Body of pancreas (tissue), 4 donors: ENCODE results near the gene L3MBTL1. TPM values are rescaled to one million over a fixed set of nuclear protein-coding genes. Genes with fewer than 3 reads are reported as not detected.
A peak's percentile ranks its signal among the peaks of the same experiment; 100 is the strongest.

Source experiments
- ATAC-seq: fragments of 150-250 bp; one replicate; pipeline ENCODE4 v1.9.1; 2016
- DNase-seq, 4 donors: peaks; one replicate each; pipeline ENCODE4 v3.0.0-alpha.2; 2019
- H3K27ac ChIP-seq, 4 donors: fragments of 200-600 bp; sonication (generic); 1 replicate in 3 of 4; 2 replicates in 1 of 4; pipeline versions ENCODE4 v1.5.1 to v1.6.1; 2016 to 2019; ENCODE audit warnings: mild to moderate bottlenecking in 1 of 4, mixed read lengths in 1 of 4, moderate library complexity in 1 of 4
- H3K27me3 ChIP-seq, 2 donors: fragments of 200-600 bp; sonication (generic); one replicate each; pipeline ENCODE4 v1.6.0; 2016; ENCODE audit warnings: mild to moderate bottlenecking in 1 of 2
- H3K36me3 ChIP-seq, 2 donors: fragments of 200-600 bp; sonication (generic); replicated peaks in 1 of 2; 2 replicates each; pipeline ENCODE4 v1.5.1; 2016; ENCODE audit warnings: low read depth in 2 of 2; ENCODE audit not compliant: insufficient read depth in 1 of 2
- H3K4me1 ChIP-seq: fragments of 200-600 bp; sonication (generic); one replicate; pipeline ENCODE4 v1.6.0; 2016
- H3K4me3 ChIP-seq, 2 donors: fragments of 200-600 bp; sonication (generic); 1 replicate in 1 of 2; 2 replicates in 1 of 2; pipeline ENCODE4 v1.5.1; 2016 to 2019
- H3K9me3 ChIP-seq, 3 donors: fragments of 200-600 bp; sonication (generic); 1 replicate in 2 of 3; 2 replicates in 1 of 3; pipeline ENCODE4 v1.5.1; 2016
- POLR2A ChIP-seq, 3 donors: fragments of 450-650 bp; IDR thresholded peaks; one replicate each; pipeline ENCODE4 v1.6.1; 2016; ENCODE audit warnings: antibody characterized with exemption in 3 of 3, mild to moderate bottlenecking in 2 of 3
- WGBS, 2 donors: methylation state at CpG; one replicate each; pipeline ENCODE4 v1.1.5; 2017; 5-methylcytosine and 5-hydroxymethylcytosine counted together
- intact Hi-C: fragments of 100-400 bp; cut with DNase I; formaldehyde crosslinking; loops from one replicate; pipeline ENCODE4 v1.15.1; 2023
- total RNA-seq, 2 donors: library from RNA; depleted of rRNA; stranded (reverse); fragments of >200 nt; gene quantifications; one replicate each; pipeline ENCODE4 v1.1.0, GENCODE V29; 2016
- TF ChIP-seq, protein P1 (sequence below), 7 experiments: fragments of 450-650 bp in 4 of 7; fragments of 200-600 bp in 3 of 7; sonication (generic) in 3 of 7; IDR thresholded peaks; one replicate each; pipeline ENCODE4 v1.5.1; 2016 to 2019; ENCODE audit warnings: antibody characterized with exemption in 7 of 7

The L3MBTL1 gene
- total RNA-seq, 2 donors from 2014 or later: 4.9 to 10.1 TPM

DNA sequence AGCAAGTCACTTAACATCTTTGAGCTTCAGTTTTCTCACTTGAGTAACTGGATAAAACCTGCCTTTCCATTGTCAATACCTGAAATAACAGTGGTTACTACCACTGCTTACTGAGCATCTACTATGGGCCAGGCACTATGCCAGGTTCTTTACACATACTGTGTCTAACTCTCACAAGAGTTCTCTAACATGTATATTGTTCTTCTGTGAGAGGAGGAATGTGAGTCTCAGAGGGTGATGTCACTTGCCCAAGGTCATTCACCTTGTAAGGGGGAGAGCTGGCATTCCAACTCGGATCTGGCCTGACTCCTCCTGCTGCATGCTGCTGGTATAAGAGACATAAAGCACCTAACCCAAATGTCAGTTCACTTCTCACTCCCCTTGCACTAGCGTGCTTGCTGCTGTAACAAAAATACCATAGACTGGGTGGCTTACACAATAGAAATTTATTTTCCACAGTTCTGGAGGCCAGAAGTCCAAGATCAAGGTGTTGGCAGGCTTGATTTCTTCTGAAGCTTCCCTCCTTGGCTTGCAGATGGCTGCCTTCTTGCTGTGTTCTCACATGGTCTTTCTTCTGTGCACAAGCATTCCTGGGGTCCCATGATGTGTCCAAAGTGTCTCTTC is 29.4 kb downstream of the L3MBTL1 start:
- no peak for TF ChIP-seq POLR2A (IDR thresholded peaks at IDR 0.05)
- TF ChIP-seq, protein P1, sequence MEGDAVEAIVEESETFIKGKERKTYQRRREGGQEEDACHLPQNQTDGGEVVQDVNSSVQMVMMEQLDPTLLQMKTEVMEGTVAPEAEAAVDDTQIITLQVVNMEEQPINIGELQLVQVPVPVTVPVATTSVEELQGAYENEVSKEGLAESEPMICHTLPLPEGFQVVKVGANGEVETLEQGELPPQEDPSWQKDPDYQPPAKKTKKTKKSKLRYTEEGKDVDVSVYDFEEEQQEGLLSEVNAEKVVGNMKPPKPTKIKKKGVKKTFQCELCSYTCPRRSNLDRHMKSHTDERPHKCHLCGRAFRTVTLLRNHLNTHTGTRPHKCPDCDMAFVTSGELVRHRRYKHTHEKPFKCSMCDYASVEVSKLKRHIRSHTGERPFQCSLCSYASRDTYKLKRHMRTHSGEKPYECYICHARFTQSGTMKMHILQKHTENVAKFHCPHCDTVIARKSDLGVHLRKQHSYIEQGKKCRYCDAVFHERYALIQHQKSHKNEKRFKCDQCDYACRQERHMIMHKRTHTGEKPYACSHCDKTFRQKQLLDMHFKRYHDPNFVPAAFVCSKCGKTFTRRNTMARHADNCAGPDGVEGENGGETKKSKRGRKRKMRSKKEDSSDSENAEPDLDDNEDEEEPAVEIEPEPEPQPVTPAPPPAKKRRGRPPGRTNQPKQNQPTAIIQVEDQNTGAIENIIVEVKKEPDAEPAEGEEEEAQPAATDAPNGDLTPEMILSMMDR (IDR thresholded peaks at IDR 0.05): no peak
- intact Hi-C loops: loop anchor here (10.0 kb wide), 2 partner anchors 58 to 148 kb away; partner anchors contain the start of gene IFT52
- Histone ChIP-seq H3K27ac (no peak overlapping the region), H3K36me3 (no peaks in the 10 kb centered on the region), H3K4me3 (no peak overlapping the region), H3K27me3 (no peaks in the 10 kb centered on the region), H3K9me3 (no peaks in the 10 kb centered on the region), H3K4me1 (peaks cover 15% of the 10 kb centered on the region)
- 57 to 69% methylated on average over 2 of the region's 2 CpGs for WGBS, 2 donors
- no peak for ATAC-seq
- DNase-seq: no peak

DNA sequence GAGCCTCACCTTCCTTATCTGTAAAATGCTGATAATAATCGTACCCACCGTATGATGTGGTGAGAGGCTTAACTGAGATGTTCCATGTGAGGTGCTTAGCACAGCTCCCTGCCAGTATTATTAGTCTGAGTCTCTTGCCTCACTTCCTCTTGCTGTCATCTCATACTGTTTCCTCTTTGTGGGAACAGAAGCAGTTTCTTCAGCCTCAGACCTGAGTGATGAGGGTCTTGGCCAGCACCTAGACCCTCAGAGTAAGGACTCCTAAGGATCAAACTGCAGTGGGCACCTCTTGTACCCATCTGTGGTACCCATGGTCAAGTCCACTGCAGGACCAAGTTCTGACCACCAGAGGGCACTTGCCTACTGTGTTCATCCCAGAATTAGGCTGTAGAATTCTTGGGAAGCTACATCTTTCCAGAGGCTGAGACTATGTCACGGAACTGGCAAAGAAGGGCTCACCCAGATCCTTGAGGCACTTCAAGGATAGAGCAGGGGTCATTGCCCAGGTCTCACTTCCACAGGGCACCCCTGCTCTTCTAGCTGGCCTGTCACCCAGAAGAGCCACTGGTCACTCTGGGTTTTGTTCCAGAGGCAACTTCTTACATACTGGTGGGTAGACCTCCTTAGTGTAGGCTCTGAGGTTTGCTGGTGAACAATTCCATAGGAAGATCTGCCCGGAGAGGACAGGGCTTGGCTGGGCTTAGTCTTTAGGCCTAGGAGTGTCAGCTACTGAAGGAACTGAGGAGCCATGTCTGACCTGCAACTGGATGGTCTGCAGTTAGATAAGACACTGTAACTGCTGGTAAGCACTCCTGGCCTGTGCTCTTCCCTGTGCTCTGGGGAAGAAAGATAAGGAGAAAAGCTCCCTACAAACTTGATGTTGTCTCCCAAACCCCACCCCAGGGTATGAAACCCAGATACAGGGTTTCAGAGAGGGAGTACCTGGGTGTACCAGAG is 30.7 kb downstream of the L3MBTL1 start:
- H3K9me3 ChIP-seq: no peaks in the 10 kb centered on the region
- intact Hi-C loops: loop anchor here (10.0 kb wide), 2 partner anchors 57 to 147 kb away; partner anchors contain the start of gene IFT52
- ATAC-seq: peak; percentile 70
- TF ChIP-seq, protein P1 (IDR thresholded peaks at IDR 0.05): peak; percentile 83 to 89 (median 86)
- TF ChIP-seq POLR2A (IDR thresholded peaks at IDR 0.05): no peak
- WGBS, 2 donors: 10 to 18% methylated on average over 2 to 4 of the region's 4 CpGs
- no peak overlapping the region for H3K4me3 ChIP-seq
- H3K27me3 ChIP-seq: no peaks in the 10 kb centered on the region
- H3K4me1 ChIP-seq: peaks cover 15% of the 10 kb centered on the region
- no peak overlapping the region for H3K27ac ChIP-seq
- no peaks in the 10 kb centered on the region for H3K36me3 ChIP-seq
- DNase-seq: peak; percentile 75 to 87 (median 79)

DNA sequence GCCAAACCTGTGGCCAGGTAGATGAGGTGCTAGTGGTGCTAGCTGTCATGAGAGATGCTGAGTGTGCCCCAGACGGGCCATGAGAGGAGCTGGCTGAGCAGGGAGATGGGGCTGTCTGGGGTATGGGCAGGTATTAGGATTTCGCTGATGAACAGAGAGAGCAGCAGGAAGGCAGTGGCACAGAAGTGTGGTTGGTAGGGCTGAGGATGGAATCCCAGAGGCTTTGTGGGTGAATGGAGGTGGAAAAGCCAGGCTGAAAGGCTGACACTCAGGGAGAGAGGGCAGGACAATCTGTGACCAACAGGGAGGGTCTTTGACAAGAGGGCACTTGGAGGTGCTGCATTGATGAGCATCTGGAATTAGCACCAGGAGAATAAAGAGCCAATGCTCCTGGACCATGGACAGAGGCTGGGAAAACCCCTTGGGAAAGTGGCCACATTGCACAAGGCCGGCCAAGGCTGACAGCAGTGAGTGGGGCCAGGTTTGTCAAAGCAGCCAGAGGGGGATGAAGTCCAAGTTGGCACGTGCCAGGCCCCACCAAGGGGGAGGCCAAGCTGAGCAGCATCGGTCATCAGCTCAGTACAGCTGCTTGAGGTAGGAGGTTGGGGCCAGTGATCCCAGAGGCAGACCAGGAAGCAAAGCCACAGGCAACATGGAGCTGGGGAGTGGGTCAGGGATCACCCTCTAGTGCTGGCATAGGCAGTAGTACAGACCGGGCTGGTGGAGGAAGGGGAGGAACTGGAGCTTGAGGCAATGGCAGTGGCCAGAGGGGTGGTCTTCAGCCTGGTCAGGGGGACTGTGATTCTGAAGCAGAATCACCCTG is 31.6 kb downstream of the L3MBTL1 start:
- Histone ChIP-seq H3K4me1 (peaks cover 15% of the 10 kb centered on the region), H3K27me3 (no peaks in the 10 kb centered on the region), H3K9me3 (no peaks in the 10 kb centered on the region), H3K27ac (peak overlapping the region in 1 of 4 donors; percentile 44), H3K36me3 (no peaks in the 10 kb centered on the region), H3K4me3 (no peak overlapping the region)
- ATAC-seq: peak; percentile 72
- peak; percentile 64 to 84 (median 80) for DNase-seq
- intact Hi-C loops: loop anchor here (10.0 kb wide), 2 partner anchors 56 to 146 kb away; partner anchors contain the start of gene IFT52
- no peak for TF ChIP-seq POLR2A (IDR thresholded peaks at IDR 0.05)
- TF ChIP-seq, protein P1 (IDR thresholded peaks at IDR 0.05): no peak
- WGBS, 2 donors: 30 to 47% methylated on average over 4 to 6 of the region's 6 CpGs

DNA sequence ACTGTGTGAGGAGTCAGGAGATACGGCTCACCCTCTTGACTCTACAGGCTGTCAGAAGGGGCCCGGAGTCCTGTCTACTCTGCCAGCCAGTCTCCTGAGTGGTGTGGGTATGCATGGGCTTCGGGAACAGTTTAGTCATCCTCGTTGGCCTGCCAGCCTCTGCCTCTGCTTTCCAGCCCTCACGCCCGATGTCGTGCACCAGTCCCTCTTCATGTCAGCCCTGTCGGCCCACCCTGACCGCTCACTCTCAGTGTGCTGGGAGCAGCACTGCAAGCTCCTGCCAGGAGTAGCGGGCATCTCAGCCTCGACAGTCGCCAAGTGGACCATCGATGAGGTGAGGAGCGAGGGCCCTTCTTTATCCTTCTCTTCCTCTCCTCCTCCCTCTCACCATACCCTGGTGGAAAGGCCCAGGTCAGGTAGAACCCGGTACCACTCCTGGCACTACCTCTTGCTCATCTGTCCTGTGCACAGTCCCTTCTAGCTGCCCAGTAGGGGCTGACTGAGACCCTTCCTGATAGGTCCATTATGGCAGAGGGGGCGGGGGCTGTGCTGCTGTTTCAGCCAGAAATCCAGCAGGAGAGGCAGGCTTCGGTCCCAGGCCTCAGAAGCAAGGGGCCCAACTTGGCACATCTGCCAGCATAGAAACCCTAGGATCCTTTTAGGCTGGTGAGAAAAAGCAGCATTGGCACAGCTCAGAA is 32.6 kb downstream of the L3MBTL1 start:
- TF ChIP-seq, protein P1 (IDR thresholded peaks at IDR 0.05): no peak
- TF ChIP-seq POLR2A (IDR thresholded peaks at IDR 0.05): no peak
- Histone ChIP-seq H3K4me1 (peaks cover 15% of the 10 kb centered on the region), H3K36me3 (no peaks in the 10 kb centered on the region), H3K4me3 (no peak overlapping the region), H3K9me3 (no peaks in the 10 kb centered on the region), H3K27ac (no peak overlapping the region), H3K27me3 (no peaks in the 10 kb centered on the region)
- ATAC-seq (no peak), DNase-seq (no peak)
- 92 to 95% methylated on average over 16 to 17 of the region's 17 CpGs for WGBS, 2 donors
- intact Hi-C loops: loop anchor here (10.0 kb wide), 2 partner anchors 55 to 145 kb away; partner anchors contain the start of gene IFT52
